OCI-LY7 (cell line): Measurements from ENCODE around the gene DYDC1. TPM values are rescaled to one million over a fixed set of nuclear protein-coding genes. Genes with fewer than 3 reads are reported as not detected.

ENCODE experiments used
- BruUV-seq: library from RNA; stranded (reverse); fragments of 400-500 nt; replicated peaks from 2 replicates; lab custom pipeline; 2021; lab: Mats Ljungman, UMichigan
- CTCF ChIA-PET: fragments of 300-600 bp; sonication (Branson Sonifier 250); formaldehyde crosslinking; loops from one replicate; lab custom pipeline; 2022; ENCODE audit warnings: antibody characterized with exemption; ENCODE audit not compliant: unreplicated experiment; lab: Charles Lee
- POLR2A ChIA-PET: fragments of 300-600 bp; sonication (Branson Sonifier 250); formaldehyde crosslinking; loops from one replicate; lab custom pipeline; 2022; ENCODE audit warnings: antibody characterized with exemption; lab: Charles Lee
- DNase-seq: peaks from one replicate; pipeline ENCODE4 v3.0.0-alpha.2; 2015; ENCODE audit warnings: low spot score
- H2AFZ ChIP-seq: fragments of 200-600 bp; sonication (generic), shearing (Covaris generic); 2 replicates; pipeline ENCODE4 v1.6.1; 2014; ENCODE audit warnings: mild to moderate bottlenecking, antibody characterized with exemption, low read length, moderate library complexity
- H3K27ac ChIP-seq: fragments of 200-600 bp; sonication (generic); 2 replicates; pipeline ENCODE4 v1.5.1; 2014; ENCODE audit warnings: mixed run types, low read depth, mild to moderate bottlenecking, moderate library complexity, low read length, inconsistent platforms; ENCODE audit not compliant: poor library complexity, severe bottlenecking
- H3K36me3 ChIP-seq: fragments of 200-600 bp; sonication (generic); 2 replicates; pipeline ENCODE4 v1.6.1; 2014; ENCODE audit warnings: mild to moderate bottlenecking, antibody characterized with exemption, low read length, moderate library complexity, mixed read lengths; ENCODE audit not compliant: insufficient read depth
- H3K4me1 ChIP-seq: fragments of 200-600 bp; sonication (generic); 2 replicates; pipeline ENCODE4 v1.5.1; 2014; ENCODE audit warnings: mild to moderate bottlenecking, low read length; ENCODE audit not compliant: insufficient read depth, poor library complexity, severe bottlenecking
- H3K4me2 ChIP-seq: fragments of 200-600 bp; sonication (generic); 2 replicates; pipeline ENCODE4 v1.6.1; 2014; ENCODE audit warnings: mild to moderate bottlenecking, low read length
- H3K4me3 ChIP-seq: fragments of 200-600 bp; sonication (generic); 2 replicates; pipeline ENCODE4 v1.5.1; 2014; ENCODE audit warnings: mild to moderate bottlenecking, low read depth, low read length; ENCODE audit not compliant: poor library complexity, severe bottlenecking
- H3K79me2 ChIP-seq: fragments of 200-600 bp; sonication (generic); 2 replicates; pipeline ENCODE4 v1.6.1; 2016; ENCODE audit warnings: low read depth, mild to moderate bottlenecking, low read length, moderate library complexity, mixed read lengths; ENCODE audit not compliant: insufficient read depth
- H3K9me2 ChIP-seq: fragments of 200-600 bp; sonication (generic); 2 replicates; pipeline ENCODE4 v1.6.1; 2016; ENCODE audit warnings: mild to moderate bottlenecking, low read length, mixed read lengths; ENCODE audit not compliant: insufficient read depth
- H3K9me3 ChIP-seq: fragments of 200-600 bp; sonication (generic); 2 replicates; pipeline ENCODE4 v1.6.1; 2014; ENCODE audit warnings: mild to moderate bottlenecking, mixed run types, low read length, mixed read lengths
- H4K20me1 ChIP-seq: fragments of 200-600 bp; sonication (generic); 2 replicates; pipeline ENCODE4 v1.6.1; 2014; ENCODE audit warnings: mild to moderate bottlenecking, antibody characterized with exemption, low read length, moderate library complexity, mixed read lengths; ENCODE audit not compliant: insufficient read depth
- CTCF ChIP-seq: fragments of 200-600 bp; sonication (generic); conservative IDR thresholded peaks from 2 replicates; pipeline ENCODE4 v1.5.1; 2014; ENCODE audit warnings: mild to moderate bottlenecking, antibody characterized with exemption, low read length, moderate library complexity, mixed read lengths
- EZH2phosphoT487 ChIP-seq: fragments of 200-600 bp; sonication (generic); IDR thresholded peaks from 2 replicates; pipeline ENCODE4 v1.6.1; 2018; ENCODE audit warnings: low read depth, borderline replicate concordance, mild to moderate bottlenecking, mixed run types, antibody characterized with exemption, low read length, moderate library complexity, mixed read lengths
- intact Hi-C: fragments of 100-400 bp; cut with micrococcal nuclease; formaldehyde crosslinking; loops from one replicate; pipeline ENCODE4 v1.10.0; 2022; ENCODE audit not compliant: unreplicated experiment
- total RNA-seq, 2 experiments: library from RNA; depleted of rRNA in 1 of 2; stranded (reverse); fragments of >200 nt in 1 of 2; shearing (Covaris generic) in 1 of 2; gene quantifications; 2 replicates each; pipeline ENCODE4 v1.2.3, GENCODE V29; 2014 to 2022

DYDC1 gene
- total RNA-seq, 2 experiments from 2014 or later: not detected

GRCh38 chr10:80292607-80293239 lies 63.8 kb downstream of the DYDC1 start:
- H3K9me3 ChIP-seq: no peaks in the 10 kb centered on the region
- H3K4me2 ChIP-seq: no peak overlapping the region
- H3K27ac ChIP-seq: no peak overlapping the region
- no peaks in the 10 kb centered on the region for H3K36me3 ChIP-seq
- H3K4me3 ChIP-seq: no peak overlapping the region
- POLR2A ChIA-PET: interaction anchor here (0.7 kb wide), 1 partner anchor 438 kb away, joined by 4 read pairs; no protein-coding TSS in a partner anchor
- no peak for DNase-seq
- H3K9me2 ChIP-seq: no peaks in the 10 kb centered on the region
- H3K79me2 ChIP-seq: no peaks in the 10 kb centered on the region
- H2AFZ ChIP-seq: no peak overlapping the region
- intact Hi-C loops: no loop called here
- no peaks in the 10 kb centered on the region for H3K4me1 ChIP-seq
- no peak for TF ChIP-seq EZH2phosphoT487
- TF ChIP-seq CTCF: no peak
- BruUV-seq: no TSS peak
- no peaks in the 10 kb centered on the region for H4K20me1 ChIP-seq
- CTCF ChIA-PET: interaction anchor here (1.0 kb wide), 1 partner anchor 65 kb away, joined by 3 read pairs; no protein-coding TSS in a partner anchor

DNA sequence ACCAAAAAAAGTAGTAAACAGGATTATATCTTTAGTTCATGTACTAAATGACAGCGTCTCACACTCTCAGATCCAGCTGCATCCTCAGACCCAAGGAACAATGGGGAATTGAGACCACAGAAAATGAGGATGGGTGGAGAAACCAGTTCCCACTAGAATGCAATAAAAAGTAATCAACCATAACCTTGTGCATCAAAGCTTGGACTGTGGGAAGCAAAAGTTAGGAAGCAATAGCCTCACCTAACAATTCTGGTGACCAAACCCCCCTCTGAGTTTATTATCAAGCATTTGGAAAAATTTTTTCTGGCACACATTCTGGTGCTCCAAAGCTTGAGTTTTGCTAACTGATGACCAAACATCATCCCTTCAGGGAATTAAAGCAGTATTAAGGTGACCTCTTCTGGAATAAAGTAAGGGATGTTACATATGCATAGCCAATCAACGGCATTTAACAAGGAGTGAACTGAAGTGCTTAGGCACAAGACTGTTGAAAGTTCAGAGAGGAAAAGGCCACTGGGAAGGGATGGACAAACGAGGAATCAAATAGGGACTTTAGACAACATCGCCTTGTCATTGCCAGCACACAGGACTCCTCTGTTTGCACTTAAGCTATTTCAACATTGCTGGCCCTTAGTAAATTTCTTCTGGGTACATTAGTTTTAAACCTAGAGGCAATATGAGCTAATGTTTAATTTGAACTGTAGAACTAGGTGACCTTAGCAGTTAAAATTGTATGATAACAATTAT lies 65.9 kb downstream of the DYDC1 start:
- no peak for TF ChIP-seq EZH2phosphoT487
- TF ChIP-seq CTCF: no peak
- intact Hi-C loops: no loop called here
- no peaks in the 10 kb centered on the region for H3K9me2 ChIP-seq
- DNase-seq: no peak
- H3K4me3 ChIP-seq: no peak overlapping the region
- no peaks in the 10 kb centered on the region for H3K4me1 ChIP-seq
- ChIA-PET CTCF (no interaction called here), POLR2A (no interaction called here)
- no peak overlapping the region for H2AFZ ChIP-seq
- H3K79me2 ChIP-seq: no peaks in the 10 kb centered on the region
- H3K36me3 ChIP-seq: no peaks in the 10 kb centered on the region
- no peaks in the 10 kb centered on the region for H3K9me3 ChIP-seq
- no peak overlapping the region for H3K4me2 ChIP-seq
- H3K27ac ChIP-seq: no peak overlapping the region
- no TSS peak for BruUV-seq
- H4K20me1 ChIP-seq: no peaks in the 10 kb centered on the region
